Left hindlimb (tissue), 1 donor: ENCODE data around the gene SCTR.

Source experiments
- DNase-seq: peaks from one replicate; pipeline ENCODE4 v3.0.0-alpha.2; 2018

SCTR gene

GRCh38 chr2:119440873-119441272, 83.4 kb downstream of the SCTR start:
- no peak for DNase-seq

- no peak for DNase-seq
Observed at GRCh38 chr2:119440501-119440870, 83.8 kb downstream of the SCTR start.

GRCh38 chr2:119439574-119440500, 84.4 kb downstream of the SCTR start:
- no peak for DNase-seq

GRCh38 chr2:119438726-119439284, 85.5 kb downstream of the SCTR start:
- DNase-seq, result no peak

- no peak for DNase-seq
Observed at GRCh38 chr2:119438128-119438656, 86.1 kb downstream of the SCTR start.

- no peak for DNase-seq
Observed at GRCh38 chr2:119436993-119437772, 87.1 kb downstream of the SCTR start.

GRCh38 chr2:119435953-119436297, 88.4 kb downstream of the SCTR start:
- DNase-seq, result no peak

- DNase-seq, result no peak
Observed at GRCh38 chr2:119435081-119435952, 89.0 kb downstream of the SCTR start.

GRCh38 chr2:119434664-119435063, 89.6 kb downstream of the SCTR start:
- no peak for DNase-seq

GRCh38 chr2:119433636-119434327, 90.5 kb downstream of the SCTR start:
- DNase-seq, result no peak

GRCh38 chr2:119432851-119433522, 91.3 kb downstream of the SCTR start:
- DNase-seq, result no peak

- no peak for DNase-seq
Observed at GRCh38 chr2:119431976-119432850, 92.1 kb downstream of the SCTR start.

- DNase-seq, result peak; percentile 82
Observed at GRCh38 chr2:119431155-119431975, 92.9 kb downstream of the SCTR start, which contains the start of gene TMEM37. TMEM37 (plus strand) TSS chr2:119431854; CDS start chr2:119431904, 50 bp downstream.

- no peak for DNase-seq
Observed at GRCh38 chr2:119430023-119430498, 94.2 kb downstream of the SCTR start.

- no peak for DNase-seq
Observed at GRCh38 chr2:119429225-119429981, 94.9 kb downstream of the SCTR start.

GRCh38 chr2:119428488-119429224, 95.6 kb downstream of the SCTR start:
- no peak for DNase-seq

- no peak for DNase-seq
Observed at GRCh38 chr2:119427756-119428155, 96.5 kb downstream of the SCTR start.
